Subcutaneous adipose tissue (tissue), 4 donors: Measurements from ENCODE around the gene SOX15. TPM values are rescaled to one million over a fixed set of nuclear protein-coding genes. Genes with fewer than 3 reads are reported as not detected.

ENCODE experiments used
- total RNA-seq, 4 donors: library from RNA; depleted of rRNA; stranded (reverse); fragments of >200 nt; gene quantifications; one replicate each; pipeline ENCODE4 v1.1.0, GENCODE V29; 2016
- TF ChIP-seq, protein P1 (sequence below): fragments of 450-650 bp; IDR thresholded peaks from one replicate; pipeline ENCODE4 v1.5.1; 2016; ENCODE audit warnings: low read depth, mild to moderate bottlenecking, control low read depth, antibody characterized with exemption, moderate library complexity

The SOX15 gene
- total RNA-seq, 4 donors from 2014 or later: 1.0 TPM; not detected in 3

DNA sequence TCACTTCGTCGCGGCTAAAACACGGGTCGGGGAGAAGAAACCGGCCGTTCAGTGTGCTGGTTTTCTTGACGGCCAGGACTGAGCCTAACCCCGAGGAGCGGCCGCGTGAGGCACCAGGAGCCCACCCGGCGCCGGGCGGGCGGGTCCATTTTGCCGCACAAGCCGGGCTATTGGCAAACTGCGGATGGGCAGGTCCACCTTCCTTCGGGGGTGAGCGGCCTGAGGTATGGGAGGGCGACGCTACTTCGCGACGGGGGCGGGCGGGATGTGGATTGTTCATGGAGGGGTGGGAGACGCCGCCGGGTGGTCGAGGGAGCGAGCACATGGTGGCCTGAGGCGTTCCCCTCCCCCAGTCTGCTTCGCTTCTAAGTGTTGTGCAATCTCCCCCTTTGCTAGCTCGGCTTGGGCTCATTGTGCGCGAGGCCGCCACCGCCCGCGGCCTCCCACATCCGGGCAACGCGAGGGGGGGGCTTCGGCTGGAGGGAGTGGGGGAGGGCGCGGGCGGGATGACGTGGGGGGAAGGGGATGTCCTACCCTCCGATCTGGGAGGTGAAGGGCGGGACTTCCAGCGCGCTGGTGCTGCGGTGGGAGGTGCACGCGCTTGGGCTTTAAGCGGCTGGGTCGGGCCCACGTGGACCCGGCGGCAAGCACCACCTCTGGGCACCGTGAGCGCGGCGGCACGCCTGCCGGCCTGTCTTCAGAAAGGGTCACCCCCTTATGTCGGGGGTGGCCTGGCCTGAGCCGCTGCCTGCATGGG lies 16.4 kb downstream of the SOX15 start:
- TF ChIP-seq, protein P1, sequence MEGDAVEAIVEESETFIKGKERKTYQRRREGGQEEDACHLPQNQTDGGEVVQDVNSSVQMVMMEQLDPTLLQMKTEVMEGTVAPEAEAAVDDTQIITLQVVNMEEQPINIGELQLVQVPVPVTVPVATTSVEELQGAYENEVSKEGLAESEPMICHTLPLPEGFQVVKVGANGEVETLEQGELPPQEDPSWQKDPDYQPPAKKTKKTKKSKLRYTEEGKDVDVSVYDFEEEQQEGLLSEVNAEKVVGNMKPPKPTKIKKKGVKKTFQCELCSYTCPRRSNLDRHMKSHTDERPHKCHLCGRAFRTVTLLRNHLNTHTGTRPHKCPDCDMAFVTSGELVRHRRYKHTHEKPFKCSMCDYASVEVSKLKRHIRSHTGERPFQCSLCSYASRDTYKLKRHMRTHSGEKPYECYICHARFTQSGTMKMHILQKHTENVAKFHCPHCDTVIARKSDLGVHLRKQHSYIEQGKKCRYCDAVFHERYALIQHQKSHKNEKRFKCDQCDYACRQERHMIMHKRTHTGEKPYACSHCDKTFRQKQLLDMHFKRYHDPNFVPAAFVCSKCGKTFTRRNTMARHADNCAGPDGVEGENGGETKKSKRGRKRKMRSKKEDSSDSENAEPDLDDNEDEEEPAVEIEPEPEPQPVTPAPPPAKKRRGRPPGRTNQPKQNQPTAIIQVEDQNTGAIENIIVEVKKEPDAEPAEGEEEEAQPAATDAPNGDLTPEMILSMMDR: no peak

DNA sequence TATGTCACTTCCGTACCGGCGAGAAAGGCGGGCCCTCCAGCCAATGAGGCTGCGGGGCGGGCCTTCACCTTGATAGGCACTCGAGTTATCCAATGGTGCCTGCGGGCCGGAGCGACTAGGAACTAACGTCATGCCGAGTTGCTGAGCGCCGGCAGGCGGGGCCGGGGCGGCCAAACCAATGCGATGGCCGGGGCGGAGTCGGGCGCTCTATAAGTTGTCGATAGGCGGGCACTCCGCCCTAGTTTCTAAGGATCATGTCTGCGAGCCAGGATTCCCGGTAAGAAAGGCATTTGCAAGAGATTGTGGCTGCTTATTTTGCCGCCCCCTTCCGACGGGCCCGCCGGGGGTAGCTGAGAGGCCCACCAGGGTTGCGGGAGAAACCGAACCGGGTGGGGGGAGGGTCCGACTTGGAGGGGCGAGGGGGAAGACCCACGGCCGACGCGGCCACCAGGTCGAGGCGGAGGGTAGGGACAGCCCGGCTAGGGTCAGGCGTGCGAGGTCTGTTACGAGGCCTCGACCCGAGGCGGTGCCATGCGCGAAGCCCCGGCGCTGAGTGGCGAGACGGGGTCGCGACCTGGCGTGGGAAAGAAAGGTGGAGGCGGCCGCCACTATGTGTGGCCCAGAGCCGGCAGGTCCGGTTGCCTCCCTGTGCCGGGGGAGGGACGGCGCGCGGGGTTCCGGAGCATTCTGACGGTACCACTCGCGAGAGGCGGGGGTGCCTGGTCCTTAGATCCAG lies 17.1 kb downstream of the SOX15 start:
- TF ChIP-seq, protein P1: no peak

- TF ChIP-seq, protein P1: no peak
Measured at GRCh38 chr17:7572338-7572587, 17.6 kb downstream of the SOX15 start.

- TF ChIP-seq, protein P1: no peak
Measured at GRCh38 chr17:7570351-7570750, 19.5 kb downstream of the SOX15 start.

DNA sequence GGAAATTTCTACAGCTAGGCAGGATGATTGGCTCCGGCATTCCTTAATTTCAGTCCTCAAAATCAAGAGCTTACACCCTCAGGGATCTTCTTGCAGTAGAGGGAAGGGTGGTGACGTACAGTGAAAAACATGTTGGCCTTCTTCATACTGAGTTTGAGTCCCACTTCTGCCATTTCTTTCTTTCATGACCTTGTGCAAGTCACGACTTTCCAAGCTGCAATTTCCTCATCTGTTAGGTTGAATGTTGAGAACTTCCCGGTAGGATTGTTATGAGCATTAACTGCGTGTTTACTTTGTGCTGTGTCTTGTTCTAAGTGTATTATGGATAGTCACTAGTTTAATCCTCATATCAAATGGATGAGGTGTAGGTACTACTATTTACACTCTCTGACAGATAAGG lies 20.3 kb downstream of the SOX15 start:
- TF ChIP-seq, protein P1: no peak

- TF ChIP-seq, protein P1: no peak
Measured at GRCh38 chr17:7563115-7563869, 26.6 kb downstream of the SOX15 start.

DNA sequence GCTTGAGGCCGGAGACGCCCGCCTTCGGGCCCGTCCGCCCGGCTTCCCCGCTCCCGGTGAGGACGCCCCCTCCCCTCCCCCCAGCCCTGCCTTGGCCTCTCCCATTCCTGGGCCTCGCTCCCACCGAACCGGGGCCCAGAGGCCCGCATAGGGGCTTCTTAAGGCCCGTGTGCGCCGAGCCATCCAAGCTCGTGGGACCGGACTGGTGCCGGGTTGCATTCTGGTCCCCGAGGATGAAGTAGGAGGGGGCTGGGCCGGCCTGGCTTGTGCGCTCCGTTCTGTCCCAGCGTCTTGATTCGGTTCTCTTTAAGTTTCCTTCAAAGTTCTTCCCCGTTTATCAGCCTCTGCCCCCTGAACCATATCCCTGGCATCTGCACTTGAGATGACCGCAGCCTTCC lies 27.7 kb downstream of the SOX15 start:
- TF ChIP-seq, protein P1: no peak
